Body of pancreas (tissue), 4 donors: ENCODE data around the gene WFS1. TPM values are rescaled to one million over a fixed set of nuclear protein-coding genes. Genes with fewer than 3 reads are reported as not detected.

ENCODE experiments used
- ATAC-seq: fragments of 150-250 bp; one replicate; pipeline ENCODE4 v1.9.1; 2016
- DNase-seq, 4 donors: peaks; one replicate each; pipeline ENCODE4 v3.0.0-alpha.2; 2019
- H3K27ac ChIP-seq, 4 donors: fragments of 200-600 bp; sonication (generic); 1 replicate in 3 of 4; 2 replicates in 1 of 4; pipeline versions ENCODE4 v1.5.1 to v1.6.1; 2016 to 2019; ENCODE audit warnings: mild to moderate bottlenecking in 1 of 4, mixed read lengths in 1 of 4, moderate library complexity in 1 of 4
- H3K27me3 ChIP-seq, 2 donors: fragments of 200-600 bp; sonication (generic); one replicate each; pipeline ENCODE4 v1.6.0; 2016; ENCODE audit warnings: mild to moderate bottlenecking in 1 of 2
- H3K36me3 ChIP-seq, 2 donors: fragments of 200-600 bp; sonication (generic); replicated peaks in 1 of 2; 2 replicates each; pipeline ENCODE4 v1.5.1; 2016; ENCODE audit warnings: low read depth in 2 of 2; ENCODE audit not compliant: insufficient read depth in 1 of 2
- H3K4me1 ChIP-seq: fragments of 200-600 bp; sonication (generic); one replicate; pipeline ENCODE4 v1.6.0; 2016
- H3K4me3 ChIP-seq, 2 donors: fragments of 200-600 bp; sonication (generic); 1 replicate in 1 of 2; 2 replicates in 1 of 2; pipeline ENCODE4 v1.5.1; 2016 to 2019
- H3K9me3 ChIP-seq, 3 donors: fragments of 200-600 bp; sonication (generic); 1 replicate in 2 of 3; 2 replicates in 1 of 3; pipeline ENCODE4 v1.5.1; 2016
- POLR2A ChIP-seq, 3 donors: fragments of 450-650 bp; IDR thresholded peaks; one replicate each; pipeline ENCODE4 v1.6.1; 2016; ENCODE audit warnings: antibody characterized with exemption in 3 of 3, mild to moderate bottlenecking in 2 of 3
- WGBS, 2 donors: methylation state at CpG; one replicate each; pipeline ENCODE4 v1.1.5; 2017; 5-methylcytosine and 5-hydroxymethylcytosine counted together
- intact Hi-C: fragments of 100-400 bp; cut with DNase I; formaldehyde crosslinking; loops from one replicate; pipeline ENCODE4 v1.15.1; 2023
- total RNA-seq, 2 donors: library from RNA; depleted of rRNA; stranded (reverse); fragments of >200 nt; gene quantifications; one replicate each; pipeline ENCODE4 v1.1.0, GENCODE V29; 2016
- TF ChIP-seq, protein P1 (sequence below), 7 experiments: fragments of 450-650 bp in 4 of 7; fragments of 200-600 bp in 3 of 7; sonication (generic) in 3 of 7; IDR thresholded peaks; one replicate each; pipeline ENCODE4 v1.5.1; 2016 to 2019; ENCODE audit warnings: antibody characterized with exemption in 7 of 7

Gene WFS1
- total RNA-seq, 2 donors from 2014 or later: 18.4 to 31.6 TPM

DNA sequence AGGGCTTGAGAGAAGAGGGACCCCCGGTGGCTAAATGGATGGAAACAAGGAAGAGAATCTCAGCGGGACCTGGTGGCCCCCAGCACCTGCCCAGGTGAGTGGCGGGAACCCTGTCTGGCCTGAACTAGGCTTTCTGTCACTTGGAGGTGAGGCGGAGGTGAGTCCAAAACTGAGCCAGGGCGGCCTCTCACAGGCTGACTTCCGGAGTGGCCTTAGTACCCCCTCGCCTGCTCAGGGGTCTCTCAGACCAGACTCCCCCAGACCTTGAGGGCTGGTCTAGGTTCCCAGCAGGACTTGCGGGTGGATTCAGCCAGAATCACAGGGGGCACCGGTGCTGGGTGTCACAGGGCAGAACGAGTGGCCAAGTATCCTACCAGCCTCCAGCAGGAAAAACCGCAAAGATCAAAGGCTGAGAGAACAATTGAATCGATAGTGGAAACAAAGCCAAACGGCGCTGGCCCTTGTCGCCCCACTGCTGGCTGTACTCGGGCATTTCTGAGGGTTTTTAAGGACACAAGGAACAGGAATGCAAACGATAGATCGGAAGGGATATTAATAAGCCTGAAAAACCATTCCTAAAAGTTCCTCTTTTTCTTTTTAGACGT is 67.8 kb downstream of the WFS1 start:
- TF ChIP-seq POLR2A (IDR thresholded peaks at IDR 0.05): no peak
- TF ChIP-seq, protein P1, sequence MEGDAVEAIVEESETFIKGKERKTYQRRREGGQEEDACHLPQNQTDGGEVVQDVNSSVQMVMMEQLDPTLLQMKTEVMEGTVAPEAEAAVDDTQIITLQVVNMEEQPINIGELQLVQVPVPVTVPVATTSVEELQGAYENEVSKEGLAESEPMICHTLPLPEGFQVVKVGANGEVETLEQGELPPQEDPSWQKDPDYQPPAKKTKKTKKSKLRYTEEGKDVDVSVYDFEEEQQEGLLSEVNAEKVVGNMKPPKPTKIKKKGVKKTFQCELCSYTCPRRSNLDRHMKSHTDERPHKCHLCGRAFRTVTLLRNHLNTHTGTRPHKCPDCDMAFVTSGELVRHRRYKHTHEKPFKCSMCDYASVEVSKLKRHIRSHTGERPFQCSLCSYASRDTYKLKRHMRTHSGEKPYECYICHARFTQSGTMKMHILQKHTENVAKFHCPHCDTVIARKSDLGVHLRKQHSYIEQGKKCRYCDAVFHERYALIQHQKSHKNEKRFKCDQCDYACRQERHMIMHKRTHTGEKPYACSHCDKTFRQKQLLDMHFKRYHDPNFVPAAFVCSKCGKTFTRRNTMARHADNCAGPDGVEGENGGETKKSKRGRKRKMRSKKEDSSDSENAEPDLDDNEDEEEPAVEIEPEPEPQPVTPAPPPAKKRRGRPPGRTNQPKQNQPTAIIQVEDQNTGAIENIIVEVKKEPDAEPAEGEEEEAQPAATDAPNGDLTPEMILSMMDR (IDR thresholded peaks at IDR 0.05): no peak
- peak; percentile 83 for ATAC-seq
- peaks cover 9% of the 10 kb centered on the region for H3K4me1 ChIP-seq
- no peak overlapping the region for H3K27ac ChIP-seq
- H3K36me3 ChIP-seq: no peaks in the 10 kb centered on the region
- intact Hi-C loops: no loop called here
- no peaks in the 10 kb centered on the region for H3K9me3 ChIP-seq
- peaks cover 0 to 3% of the 10 kb centered on the region in 2 donors for H3K27me3 ChIP-seq
- DNase-seq: peak; percentile 60 to 75 (median 62)
- 6 to 12% methylated on average over 18 of the region's 19 CpGs for WGBS, 2 donors
- H3K4me3 ChIP-seq: no peak overlapping the region

DNA sequence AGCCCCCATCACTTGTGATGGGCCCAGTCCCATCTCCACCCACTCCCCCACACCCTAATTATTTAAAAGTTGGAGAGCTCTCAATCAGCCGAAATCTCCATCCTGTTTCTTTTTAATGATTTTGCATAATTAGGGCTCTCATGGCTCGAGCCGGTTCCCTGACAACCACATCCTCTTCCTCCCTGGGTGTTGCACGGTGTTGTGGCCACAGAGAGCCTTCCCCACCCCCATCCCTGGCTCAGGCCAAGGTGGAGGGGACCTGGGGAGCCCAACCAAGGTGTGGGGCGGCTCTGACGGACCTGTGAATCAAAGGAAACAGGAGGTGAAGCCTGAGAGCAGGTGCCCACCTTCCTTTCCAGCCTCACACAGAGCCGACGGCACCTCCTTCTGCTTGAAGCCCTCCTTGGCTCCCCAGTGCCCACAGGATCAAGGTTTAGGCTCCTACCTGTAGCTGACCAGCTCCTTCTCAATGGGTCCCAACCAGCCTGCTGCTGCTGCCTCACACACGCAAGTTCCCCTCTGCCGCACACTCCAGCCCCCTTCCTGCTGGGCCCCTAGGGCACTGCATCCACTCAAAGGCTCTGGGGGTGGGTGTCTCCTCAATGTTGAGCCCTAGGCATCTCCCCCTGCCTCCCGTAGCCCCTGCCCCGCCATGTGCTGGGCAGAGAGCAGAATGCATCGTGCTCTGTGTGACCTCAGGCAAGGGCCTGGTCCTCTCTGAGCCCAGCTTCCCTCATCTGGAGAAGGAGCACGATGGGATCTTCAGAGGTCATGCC is 68.7 kb downstream of the WFS1 start:
- H3K36me3 ChIP-seq: no peaks in the 10 kb centered on the region
- H3K27me3 ChIP-seq: no peaks in the 10 kb centered on the region
- no peak overlapping the region for H3K27ac ChIP-seq
- no peak for DNase-seq
- TF ChIP-seq, protein P1 (IDR thresholded peaks at IDR 0.05): no peak
- TF ChIP-seq POLR2A (IDR thresholded peaks at IDR 0.05): no peak
- H3K4me3 ChIP-seq: no peak overlapping the region
- no peak for ATAC-seq
- H3K4me1 ChIP-seq: peaks cover 9% of the 10 kb centered on the region
- H3K9me3 ChIP-seq: no peaks in the 10 kb centered on the region
- intact Hi-C loops: no loop called here
- WGBS, 2 donors: 67 to 71% methylated on average over 13 to 14 of the region's 14 CpGs

DNA sequence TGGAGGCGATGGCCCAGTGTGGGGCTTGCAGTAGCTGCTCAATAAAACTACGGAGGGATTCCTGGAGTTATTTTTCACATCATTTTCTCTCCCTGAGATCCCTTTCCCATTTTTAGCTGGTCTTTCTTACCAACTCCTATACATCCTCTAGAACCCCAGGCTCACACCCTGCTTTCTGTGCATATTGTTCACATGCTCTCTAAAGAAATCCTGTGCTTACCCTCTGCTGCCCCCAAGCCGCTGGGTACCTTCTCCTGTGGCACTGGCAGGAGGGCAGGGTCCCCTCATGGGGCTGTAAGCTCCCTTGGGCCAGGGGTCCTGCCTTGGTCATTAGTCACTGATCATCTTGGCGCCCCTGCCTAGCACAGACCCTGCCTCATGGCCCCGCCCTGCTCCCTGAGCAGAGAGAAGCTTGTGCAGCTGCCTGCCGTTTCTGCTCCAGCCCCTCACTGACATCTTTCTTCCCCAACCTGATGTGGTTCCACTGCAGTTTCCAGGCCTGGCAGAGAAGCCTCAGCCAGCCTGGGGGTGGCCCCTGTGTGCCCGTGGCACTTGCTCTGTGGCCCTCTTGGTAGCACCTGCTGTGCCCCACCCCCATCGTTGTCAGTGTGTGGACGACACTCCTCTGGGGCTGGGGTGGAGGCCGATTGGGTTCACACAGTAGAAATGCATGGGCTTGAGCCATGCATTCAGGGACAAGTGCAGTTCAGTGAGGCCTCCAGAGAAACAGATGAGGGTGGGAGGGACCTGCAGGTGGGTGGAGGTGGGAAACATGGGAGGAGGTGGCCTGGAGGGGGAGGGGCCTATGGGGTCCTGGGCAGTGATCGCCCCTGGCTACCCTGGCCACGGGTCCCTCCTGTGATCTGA is 69.5 kb downstream of the WFS1 start:
- no peak overlapping the region for H3K27ac ChIP-seq
- intact Hi-C loops: no loop called here
- H3K9me3 ChIP-seq: no peaks in the 10 kb centered on the region
- H3K36me3 ChIP-seq: no peaks in the 10 kb centered on the region
- no peak overlapping the region for H3K4me3 ChIP-seq
- TF ChIP-seq, protein P1 (IDR thresholded peaks at IDR 0.05): no peak
- no peak for TF ChIP-seq POLR2A (IDR thresholded peaks at IDR 0.05)
- H3K4me1 ChIP-seq: peaks cover 9% of the 10 kb centered on the region
- no peaks in the 10 kb centered on the region for H3K27me3 ChIP-seq
- DNase-seq: no peak
- ATAC-seq: no peak
- WGBS, 2 donors: 56 to 65% methylated on average over 11 of the region's 12 CpGs

- intact Hi-C loops: no loop called here
- H3K27ac ChIP-seq: no peak overlapping the region
- H3K4me1 ChIP-seq: peaks cover 9% of the 10 kb centered on the region
- no peak for TF ChIP-seq POLR2A (IDR thresholded peaks at IDR 0.05)
- TF ChIP-seq, protein P1 (IDR thresholded peaks at IDR 0.05): no peak
- ATAC-seq (no peak), DNase-seq (no peak)
- no peak overlapping the region for H3K4me3 ChIP-seq
- H3K27me3 ChIP-seq: no peaks in the 10 kb centered on the region
- no peaks in the 10 kb centered on the region for H3K9me3 ChIP-seq
- 62 to 71% methylated on average over 9 to 10 of the region's 13 CpGs for WGBS, 2 donors
- no peaks in the 10 kb centered on the region for H3K36me3 ChIP-seq
Observed at GRCh38 chr4:6339818-6340445, 70.3 kb downstream of the WFS1 start.
